GM18499 (cell line): ENCODE results near the gene PARP9.

Source experiments
- ATAC-seq: cut with Tn5 transposase; IDR thresholded peaks from one replicate; pipeline ENCODE4 v1.9.1; 2021; ENCODE audit warnings: moderate number of reproducible peaks; ENCODE audit not compliant: insufficient read depth, unreplicated experiment

The PARP9 gene

DNA sequence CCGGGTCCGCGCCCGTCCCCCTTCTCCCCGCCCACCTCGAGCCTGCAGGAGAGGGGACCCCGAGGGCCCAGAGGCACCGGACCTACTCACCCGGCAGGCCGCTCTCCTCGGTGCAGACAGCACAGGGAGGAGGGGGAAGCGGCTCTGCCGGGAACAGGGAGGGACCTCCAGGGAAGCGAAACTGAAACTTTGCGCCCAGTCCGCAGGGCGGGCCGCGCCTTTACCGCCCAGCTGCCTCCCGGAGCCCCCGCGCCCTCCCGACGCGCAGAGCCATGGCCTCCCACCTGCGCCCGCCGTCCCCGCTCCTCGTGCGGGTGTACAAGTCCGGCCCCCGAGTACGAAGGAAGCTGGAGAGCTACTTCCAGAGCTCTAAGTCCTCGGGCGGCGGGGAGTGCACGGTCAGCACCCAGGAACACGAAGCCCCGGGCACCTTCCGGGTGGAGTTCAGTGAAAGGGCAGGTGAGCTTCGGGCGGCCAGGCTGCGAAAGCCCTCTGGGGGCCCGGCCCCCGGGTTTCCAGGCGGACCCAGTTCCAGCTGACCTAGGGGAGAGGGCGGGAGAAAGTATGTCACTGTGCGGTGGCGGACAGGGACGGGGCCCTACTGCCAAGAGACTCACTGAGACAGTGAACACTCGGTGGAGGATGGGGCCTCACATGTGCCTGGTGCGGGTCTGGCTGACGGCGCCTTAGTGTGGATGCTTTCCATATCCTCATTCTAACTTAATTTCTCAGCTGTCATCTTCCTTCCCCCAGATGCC is at the start of gene PARP9, which contains the start of gene DTX3L:
TSS of gene PARP9 (minus strand) at position 146 of the 758 bp plus-strand sequence. CDS start 4,680 bp downstream, outside the sequence.
TSS of gene DTX3L (plus strand) at position 184 of the 758 bp plus-strand sequence. CDS start at position 273, 89 bp downstream.
- ATAC-seq = no peak

DNA sequence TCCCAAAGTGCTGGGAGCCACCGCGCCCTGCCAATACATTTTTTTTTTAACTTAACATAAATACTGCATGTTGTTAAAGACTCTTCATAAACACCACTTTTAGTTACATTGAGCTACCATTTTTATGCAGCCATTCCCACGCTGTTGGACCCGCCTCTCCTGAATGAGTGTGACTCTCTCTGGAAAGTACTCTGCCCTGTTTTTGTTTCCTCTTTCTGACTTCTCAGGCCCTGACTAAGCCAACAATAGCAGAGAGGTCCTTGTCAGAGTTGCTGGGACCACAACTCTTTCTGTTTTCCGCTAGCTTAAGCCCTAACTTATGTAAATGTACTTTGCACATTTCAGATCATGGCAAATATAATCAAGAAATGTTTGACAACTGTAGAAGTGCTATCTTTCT is 48.6 kb upstream of the PARP9 start:
- ATAC-seq = no peak

DNA sequence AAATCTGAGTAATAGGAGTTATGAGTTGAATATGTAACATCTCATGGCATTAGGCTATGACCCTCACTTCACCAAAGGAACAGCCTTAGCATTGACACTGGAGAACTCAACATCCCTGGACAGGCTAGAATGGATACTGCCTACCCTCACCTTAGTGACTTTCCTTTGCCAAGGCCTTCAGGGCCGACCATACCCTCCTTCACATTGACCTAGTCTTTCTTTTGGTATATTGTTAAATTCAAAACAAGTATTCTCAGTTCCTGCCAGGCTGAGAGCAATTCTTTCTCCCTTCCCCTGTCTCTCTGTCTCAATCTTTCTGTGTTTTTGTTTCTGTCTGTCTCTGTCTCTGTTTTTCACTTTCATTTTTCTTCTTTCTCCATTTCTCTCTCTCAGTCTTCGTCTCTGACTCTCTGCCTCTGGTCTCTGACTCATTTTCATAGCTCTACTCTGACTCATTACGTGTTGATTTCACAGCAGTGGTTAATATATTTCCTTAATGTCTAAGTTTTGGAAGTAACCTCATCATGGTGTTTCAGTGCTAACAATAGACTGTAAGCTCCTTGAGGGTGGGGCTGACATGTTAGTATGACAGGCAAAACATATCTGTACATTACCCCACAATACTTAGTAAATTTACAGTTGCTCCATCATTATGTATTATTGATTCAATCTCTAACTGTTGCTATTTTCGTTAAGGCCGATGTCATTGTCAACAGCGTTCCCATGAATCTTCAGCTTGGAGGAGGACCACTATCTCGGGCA is 45.9 kb upstream of the PARP9 start:
- peak; percentile 97 for ATAC-seq

DNA sequence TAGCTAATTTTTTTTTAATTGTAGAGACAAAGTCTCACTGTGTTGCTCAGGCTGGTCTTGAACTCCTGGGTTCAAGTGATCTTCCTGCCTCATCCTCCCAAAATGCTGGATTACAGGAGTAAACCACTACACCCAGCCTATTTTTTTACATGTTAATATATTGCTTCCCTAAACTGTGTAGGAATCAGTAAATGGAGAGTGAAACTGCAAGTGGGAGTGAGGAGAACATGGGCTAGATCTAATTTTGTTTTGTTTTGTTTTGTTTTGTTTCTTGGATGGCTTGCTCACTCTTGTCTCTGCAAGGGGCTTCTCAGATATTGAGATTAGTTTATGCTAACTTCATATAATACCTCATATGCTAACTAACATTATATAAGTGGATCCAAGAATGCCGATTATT is 44.8 kb upstream of the PARP9 start:
- no peak for ATAC-seq

DNA sequence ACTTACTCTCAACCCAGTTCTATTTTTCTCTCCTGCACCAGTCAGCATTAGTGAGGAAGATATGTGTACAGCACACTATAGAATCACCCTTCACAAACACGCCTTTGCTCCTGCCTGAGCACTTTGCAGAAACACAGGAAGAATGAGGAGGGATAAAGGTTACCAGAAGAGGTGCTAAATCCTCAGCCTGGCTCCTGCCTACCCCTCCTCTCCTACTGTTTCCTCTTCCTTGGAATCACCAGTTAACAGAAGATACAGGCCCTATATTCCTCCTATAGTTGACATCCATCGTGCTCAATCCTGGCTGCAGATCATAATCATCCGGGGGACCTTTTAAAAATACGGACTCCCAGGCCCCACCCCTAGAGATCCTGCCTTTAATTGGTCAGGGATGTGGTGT is 42.2 kb upstream of the PARP9 start:
- no peak for ATAC-seq

DNA sequence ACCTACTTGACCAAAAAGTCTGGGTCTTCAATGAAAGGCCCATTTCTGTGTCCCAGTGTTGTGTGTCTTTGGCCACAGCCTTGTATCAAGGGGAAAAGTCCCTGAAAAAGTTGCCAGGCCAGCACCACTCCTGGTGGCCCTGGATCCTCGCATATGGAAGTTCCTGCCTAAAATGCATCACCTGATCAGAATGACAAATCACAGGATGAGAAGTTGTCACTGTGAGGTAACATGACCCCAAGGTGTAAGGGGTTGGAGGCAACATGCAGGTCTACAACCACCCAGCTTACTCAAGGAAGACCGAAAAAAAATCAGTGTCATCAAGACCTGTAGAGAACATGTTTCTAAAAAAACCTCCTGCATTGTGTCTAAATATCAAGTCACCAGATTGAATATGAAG is 39.0 kb upstream of the PARP9 start:
- ATAC-seq = no peak

DNA sequence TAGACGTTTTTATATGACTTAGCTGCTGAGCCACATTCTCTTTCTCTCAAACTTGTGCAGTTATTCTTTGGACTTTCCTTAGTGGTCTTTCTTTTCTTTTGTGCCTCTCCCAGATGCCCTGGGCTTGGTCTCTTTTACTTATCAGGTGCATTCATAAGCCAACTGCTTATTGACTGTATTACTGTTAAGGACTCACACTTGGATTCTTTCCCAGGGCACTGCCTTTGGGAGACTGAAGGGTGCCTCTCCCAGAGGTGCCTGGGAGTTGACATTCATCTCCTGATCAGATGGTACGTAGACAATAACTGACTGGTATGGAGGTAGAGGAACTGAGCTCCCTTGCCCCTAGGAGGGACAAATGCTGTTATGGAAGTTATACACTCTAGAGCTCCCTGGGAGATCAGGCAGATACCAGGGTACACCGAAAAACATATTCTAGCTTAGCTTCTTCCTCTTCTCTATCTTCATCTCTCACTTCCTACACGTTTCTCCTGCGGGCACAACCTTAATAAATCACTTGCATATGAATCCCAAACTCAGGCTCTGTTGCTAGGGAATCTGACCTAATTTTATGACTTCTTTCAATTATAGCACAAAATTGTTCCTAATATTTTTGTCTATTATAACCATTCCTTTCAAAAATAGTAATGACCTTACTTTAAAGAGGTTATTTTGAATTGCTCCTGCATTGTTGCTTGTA is 38.1 kb upstream of the PARP9 start:
- no peak for ATAC-seq

DNA sequence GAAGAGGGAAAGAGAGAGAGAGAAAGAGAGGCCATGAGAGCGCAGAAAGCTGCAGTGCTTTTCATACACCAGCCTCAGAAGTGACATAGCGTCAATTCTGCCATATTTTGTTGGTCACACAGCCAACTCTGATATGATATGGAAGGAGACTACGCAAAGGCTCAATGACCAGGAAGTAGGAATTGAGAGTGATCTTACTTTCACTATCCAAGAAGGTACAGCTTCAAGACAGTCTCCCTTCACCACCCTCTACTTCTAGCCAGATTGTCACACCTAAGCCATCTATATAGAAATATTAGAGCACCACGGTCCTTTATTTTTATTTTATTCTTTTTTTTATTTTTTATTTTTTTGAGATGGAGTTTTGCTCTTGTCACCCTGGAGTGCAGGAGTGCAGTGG is 34.5 kb upstream of the PARP9 start:
- no peak for ATAC-seq

DNA sequence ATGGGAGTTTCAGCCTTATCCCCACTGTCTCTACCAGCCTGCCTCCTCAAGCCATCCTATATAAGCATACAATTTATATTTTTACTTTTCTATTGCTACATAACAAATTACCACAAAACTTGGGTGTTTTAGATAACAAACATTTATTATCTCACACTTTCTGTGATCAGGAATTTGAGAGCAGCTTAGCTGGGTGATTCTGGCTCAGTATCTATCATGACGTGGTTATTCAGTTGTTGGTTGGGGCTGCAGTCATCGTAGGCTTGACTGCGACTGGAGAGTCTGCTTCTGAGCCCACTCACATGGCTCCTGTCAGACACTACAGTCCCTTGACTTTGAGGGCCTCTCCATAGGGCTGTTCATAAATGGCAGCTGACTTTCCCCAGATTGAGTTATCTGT is 34.1 kb upstream of the PARP9 start:
- no peak for ATAC-seq

DNA sequence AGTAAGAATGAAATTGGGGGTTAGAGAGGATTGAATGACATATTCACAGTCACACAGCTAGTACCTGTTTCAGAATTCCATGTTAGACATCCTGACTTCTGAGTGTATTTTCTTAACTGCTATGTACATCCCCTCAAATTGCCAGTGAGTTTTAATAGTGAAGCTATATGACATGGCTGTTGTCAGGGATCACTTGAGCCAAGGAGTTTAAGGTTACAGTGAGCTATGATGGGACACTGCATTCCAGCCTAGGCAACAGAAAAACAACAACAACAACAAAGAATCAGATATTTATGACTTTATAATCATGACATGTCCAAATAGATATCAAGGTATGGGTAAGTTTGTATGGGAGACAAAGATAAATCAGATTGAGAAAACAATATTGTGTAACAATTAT is 29.9 kb upstream of the PARP9 start:
- no peak for ATAC-seq

DNA sequence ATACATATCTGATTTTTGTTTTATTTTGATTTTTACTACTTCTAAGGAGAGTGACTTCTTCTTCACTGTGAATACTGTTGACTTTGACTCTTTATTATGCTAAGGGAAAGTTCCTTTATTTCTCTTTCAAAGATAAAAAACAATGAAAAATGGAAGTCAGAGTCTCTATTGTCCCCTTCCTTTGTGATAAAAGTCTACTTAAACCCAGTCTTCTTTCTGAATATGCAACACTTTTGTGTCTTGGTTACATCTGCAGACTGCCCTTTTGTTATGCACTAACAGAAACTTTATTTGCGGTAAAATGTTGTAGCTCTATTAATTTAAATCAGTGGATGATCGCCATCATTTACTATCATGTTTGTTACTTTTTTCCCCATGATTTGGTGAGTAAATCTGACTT is 26.5 kb upstream of the PARP9 start:
- ATAC-seq = no peak

DNA sequence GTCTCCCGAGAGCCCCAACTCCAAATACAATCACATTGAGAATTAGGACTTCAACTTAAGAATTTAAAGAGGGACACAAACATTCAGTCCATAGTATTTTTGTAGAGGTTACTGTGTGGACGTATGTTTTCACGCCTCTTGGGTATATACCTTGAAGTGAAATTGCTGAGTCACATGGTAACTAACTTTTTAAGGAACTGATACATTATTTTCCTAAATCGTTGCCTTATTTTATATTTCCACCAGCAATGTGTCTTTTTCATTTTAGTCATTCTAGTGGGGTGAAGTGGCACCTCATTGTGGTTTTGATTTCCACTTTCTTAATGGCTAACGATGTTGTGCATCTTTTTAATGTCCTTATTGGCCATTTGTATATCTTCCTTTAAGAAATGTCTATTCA is 25.2 kb upstream of the PARP9 start:
- peak; percentile 58 for ATAC-seq

DNA sequence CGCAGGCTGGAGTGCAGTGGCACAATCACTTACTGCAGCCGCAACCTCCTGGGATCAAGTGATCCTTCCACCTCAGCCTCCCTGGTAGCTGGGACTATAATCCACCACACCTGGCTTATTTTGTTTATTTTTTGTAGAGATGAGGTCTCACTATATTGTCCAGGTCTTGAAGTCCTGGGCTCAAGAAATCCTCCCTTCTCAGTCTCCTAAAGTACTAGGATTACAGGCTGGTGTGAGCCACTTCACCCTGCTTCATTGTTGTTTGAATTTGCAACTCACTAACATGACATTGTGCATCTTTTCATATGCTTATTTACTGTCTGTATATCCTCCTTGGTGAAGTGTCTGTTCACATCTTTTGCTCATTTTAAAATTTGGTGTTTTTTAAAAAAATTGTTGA is 23.5 kb upstream of the PARP9 start:
- no peak for ATAC-seq

DNA sequence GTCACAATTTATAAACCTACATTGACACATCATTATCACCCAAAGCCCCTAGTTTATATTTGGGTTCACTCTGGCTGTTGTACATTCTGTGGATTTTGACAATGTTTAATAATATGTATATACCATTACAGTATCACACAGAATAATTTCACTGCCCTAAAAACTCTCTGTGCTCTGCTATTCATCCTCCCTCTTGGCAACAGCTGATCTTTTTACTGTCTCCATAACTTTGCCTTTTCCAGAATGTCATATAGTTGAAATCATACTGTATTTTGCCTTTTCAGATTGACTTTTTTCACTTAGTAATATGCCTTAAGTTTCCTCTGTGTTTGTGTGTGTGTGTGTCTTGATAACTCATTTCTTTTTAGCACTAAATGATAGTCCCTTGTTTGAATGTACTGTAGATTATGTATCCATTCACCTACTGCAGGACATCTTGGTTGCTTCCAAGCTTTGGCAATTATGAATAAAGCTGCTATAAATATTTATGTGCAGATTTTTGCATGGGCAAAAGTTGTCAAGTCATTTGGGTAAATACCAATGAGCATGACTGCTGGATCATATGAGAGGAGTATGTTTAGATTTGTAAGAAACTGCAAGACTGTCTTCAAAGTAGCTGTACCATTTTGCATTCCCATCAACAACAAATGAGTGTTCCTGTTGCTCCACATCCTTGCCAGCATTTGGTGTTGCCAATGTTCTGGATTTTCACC is 22.8 kb upstream of the PARP9 start:
- no peak for ATAC-seq

DNA sequence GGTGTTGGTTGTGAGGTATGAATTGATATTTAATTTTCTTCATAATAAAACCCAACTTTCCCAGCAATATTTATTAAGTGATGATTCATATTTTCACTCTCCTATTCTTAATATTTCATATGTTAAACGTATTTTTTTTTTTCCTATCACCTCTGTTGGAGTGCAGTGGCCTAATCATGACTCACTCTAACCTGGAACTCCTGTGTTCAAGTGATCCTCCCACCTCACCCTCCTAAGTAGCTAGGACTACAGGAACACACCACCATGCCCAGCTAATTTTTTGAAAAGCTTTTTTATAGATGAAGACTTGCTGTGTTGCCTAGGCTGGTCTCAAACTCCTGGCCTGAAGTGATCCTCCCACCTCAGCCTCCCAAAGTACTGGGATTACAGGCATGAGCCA is 22.0 kb upstream of the PARP9 start:
- no peak for ATAC-seq

DNA sequence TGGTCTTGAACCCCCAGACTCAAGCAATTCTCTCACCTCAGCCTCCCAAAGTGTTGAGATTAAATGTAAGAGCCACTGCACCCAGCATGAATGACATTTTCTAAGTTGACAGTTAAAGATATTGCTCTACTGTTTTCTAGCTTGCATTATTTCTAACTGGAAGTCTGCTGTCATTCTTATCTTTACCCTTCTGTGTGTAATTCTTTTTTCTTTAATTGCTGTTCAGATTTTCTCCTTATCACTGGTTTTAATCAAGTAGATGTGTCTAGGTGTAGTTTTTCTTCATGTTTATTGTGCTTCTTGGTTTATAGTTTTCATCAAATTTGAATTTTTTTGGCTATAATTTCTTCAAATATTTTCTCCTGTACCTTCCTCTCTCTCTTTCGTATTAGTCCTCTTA is 18.3 kb upstream of the PARP9 start:
- no peak for ATAC-seq

DNA sequence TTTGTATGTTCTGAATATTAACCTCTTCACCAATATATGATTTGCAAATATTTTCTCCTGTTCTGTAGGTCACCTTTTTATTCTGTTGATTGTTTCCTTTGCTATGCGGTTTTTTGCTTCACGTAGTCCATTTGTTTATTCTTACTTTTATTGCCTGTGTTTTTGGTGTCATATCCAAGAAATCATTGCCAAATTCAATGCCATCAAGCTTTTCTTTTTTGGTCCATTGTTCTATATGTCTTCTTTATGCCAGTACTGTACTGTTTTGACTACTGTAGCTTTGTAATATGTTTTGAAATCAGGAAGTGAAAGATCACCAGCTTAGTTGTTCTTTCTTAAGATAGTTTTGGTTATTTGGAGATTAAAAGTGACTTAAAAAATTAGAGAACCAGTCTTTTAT is 17.5 kb upstream of the PARP9 start:
- no peak for ATAC-seq

DNA sequence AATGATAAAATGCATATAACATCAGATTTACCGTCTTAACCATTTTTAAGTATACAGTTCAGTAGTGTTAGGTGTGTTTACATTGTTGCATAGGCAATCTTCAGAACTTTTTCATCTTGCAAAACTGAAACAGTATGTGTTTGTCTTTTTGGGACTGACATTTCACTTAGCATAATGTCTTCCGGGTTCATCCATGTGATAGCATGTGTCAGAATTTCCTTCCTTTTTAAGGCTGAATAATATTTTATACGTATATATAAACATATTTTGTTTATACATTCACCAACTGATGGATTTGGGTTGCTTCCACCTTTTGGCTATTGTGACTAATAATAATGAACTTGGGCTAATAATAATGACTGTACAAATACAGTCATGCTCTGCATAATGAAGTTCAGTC is 16.4 kb upstream of the PARP9 start:
- no peak for ATAC-seq

DNA sequence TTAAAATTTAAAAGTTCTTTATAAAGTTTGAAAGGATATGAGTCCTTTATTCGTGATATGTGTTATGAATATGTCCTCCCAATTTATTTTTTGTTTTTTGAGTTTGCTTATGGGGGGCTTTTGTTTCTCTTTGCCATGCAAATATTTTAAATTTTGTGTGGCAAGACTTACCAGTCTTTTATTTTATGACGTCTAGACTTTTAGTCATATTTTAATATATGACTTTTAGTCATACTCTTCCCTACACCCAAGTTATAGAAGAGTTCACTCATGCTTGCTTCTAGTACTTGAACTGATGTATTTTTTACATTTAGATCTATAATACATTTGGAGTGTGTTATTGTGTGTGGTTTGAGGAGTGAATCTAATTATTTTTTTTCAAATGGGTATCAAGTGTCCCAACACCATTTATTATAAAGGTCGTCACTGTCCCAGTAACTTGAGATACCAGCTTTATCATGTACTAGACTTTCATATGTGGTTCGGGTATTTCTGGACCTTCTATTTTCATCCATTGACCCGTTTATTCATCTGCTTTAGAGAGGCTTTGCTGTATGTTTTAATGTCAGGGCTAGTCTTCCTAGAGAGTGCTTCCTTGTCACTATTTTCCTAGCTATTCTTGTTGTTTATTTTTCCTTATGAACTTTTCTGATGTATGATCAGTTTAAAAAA is 14.1 kb upstream of the PARP9 start:
- no peak for ATAC-seq

DNA sequence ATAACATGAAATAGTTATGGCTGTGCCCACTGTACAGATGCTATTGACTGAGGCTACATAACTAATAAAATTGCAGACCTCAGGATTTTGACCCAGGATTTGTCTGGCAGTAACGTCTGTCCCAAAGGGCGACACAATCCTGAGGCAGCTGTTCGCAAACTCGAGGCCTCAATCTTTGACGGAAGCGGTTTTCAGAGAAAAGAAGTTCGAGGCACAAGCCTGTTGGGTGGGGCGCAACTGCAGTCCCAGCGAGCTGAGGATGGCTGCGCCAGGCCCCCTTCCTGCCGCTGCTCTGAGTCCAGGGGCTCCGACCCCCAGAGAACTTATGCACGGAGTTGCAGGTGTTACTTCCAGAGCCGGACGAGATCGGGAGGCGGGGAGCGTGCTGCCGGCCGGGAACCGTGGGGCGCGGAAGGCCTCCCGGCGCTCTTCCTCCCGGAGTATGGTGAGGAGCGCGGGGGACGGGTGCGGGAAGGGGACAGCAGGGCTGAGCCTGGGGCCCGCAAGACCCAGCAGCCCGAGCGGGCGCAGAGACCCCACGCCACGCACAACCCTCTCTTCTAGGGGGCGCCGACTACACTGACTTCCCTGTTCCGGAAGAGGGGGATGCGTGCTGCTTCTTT is 13.4 kb upstream of the PARP9 start, which contains the start of gene PARP15:
TSS of gene PARP15 (plus strand) at position 242 of the 623 bp plus-strand sequence. CDS start at position 260, 18 bp downstream.
- no peak for ATAC-seq
